Breast epithelium (tissue), 3 donors: ENCODE data around the gene NBPF3.
"Not testable (repeated sequence)": the region's sequence is repeated elsewhere in the genome, so short reads cannot be mapped to it uniquely, and the experiment has no call there.

Experiments used
- CTCF ChIP-seq, 3 donors: fragments of 450-650 bp; IDR thresholded peaks; one replicate each; pipeline ENCODE4 v1.5.1; 2016 to 2017; ENCODE audit warnings: antibody characterized with exemption in 3 of 3, mild to moderate bottlenecking in 3 of 3, moderate library complexity in 3 of 3
- POLR2A ChIP-seq: fragments of 450-650 bp; IDR thresholded peaks from one replicate; pipeline ENCODE4 v1.6.1; 2016; ENCODE audit warnings: antibody characterized with exemption, mild to moderate bottlenecking, moderate library complexity
- POLR2AphosphoS5 ChIP-seq, 3 donors: sonication (generic); formaldehyde crosslinking; IDR thresholded peaks; one replicate each; pipeline ENCODE4 v1.6.1; 2017; ENCODE audit warnings: antibody characterized with exemption in 3 of 3

GRCh38 chr1:21454904-21455303 lies 15.0 kb downstream of the NBPF3 start:
- not testable (repeated sequence) for TF ChIP-seq POLR2A; CTCF (IDR thresholded peaks at IDR 0.05); POLR2AphosphoS5 (IDR thresholded peaks at IDR 0.05)
